NT2/D1 (cell line): ENCODE results near the gene BMPR1A.

Source experiments
- YY1 ChIP-seq: IDR thresholded peaks from 2 replicates; pipeline ENCODE4 v1.6.1; 2011; ENCODE audit not compliant: insufficient read length, insufficient read depth
- ZNF274 ChIP-seq: IDR thresholded peaks from 2 replicates; pipeline ENCODE4 v1.6.1; 2011; ENCODE audit warnings: mild to moderate bottlenecking, low read depth, low read length

GRCh38 chr10:86944907-86945306 is 188.5 kb downstream of the BMPR1A start:
- TF ChIP-seq YY1: no peak
- TF ChIP-seq ZNF274: no peak
